Testis (tissue), 3 donors: ENCODE data around the gene LRP1B. TPM values are rescaled to one million over a fixed set of nuclear protein-coding genes. Genes with fewer than 3 reads are reported as not detected.

Source experiments
- DNase-seq: peaks from one replicate; pipeline ENCODE4 v3.0.0-alpha.2; 2019
- H3K27ac ChIP-seq, 2 donors: fragments of 200-600 bp; sonication (generic); one replicate each; pipeline ENCODE4 v1.5.1; 2019
- H3K27me3 ChIP-seq: fragments of 200-600 bp; sonication (generic); one replicate; pipeline ENCODE4 v1.5.1; 2019
- H3K36me3 ChIP-seq: fragments of 200-600 bp; sonication (generic); one replicate; pipeline ENCODE4 v1.5.1; 2017; ENCODE audit warnings: low read depth; ENCODE audit errors: missing control alignments
- H3K4me1 ChIP-seq: fragments of 200-600 bp; sonication (generic); one replicate; pipeline ENCODE4 v1.5.1; 2019
- H3K4me3 ChIP-seq, 2 donors: fragments of 200-600 bp; sonication (generic); one replicate each; pipeline ENCODE4 v1.5.1; 2017 to 2019
- H3K9me3 ChIP-seq: fragments of 200-600 bp; sonication (generic); one replicate; pipeline ENCODE4 v1.5.1; 2017
- CTCF ChIP-seq, 3 experiments: fragments of 450-650 bp in 2 of 3; fragments of 200-600 bp in 1 of 3; sonication (generic) in 1 of 3; IDR thresholded peaks; one replicate each; pipeline ENCODE4 v1.5.1; 2016 to 2019; ENCODE audit warnings: antibody characterized with exemption in 3 of 3, mild to moderate bottlenecking in 2 of 3, moderate library complexity in 1 of 3
- POLR2A ChIP-seq: fragments of 450-650 bp; IDR thresholded peaks from one replicate; pipeline ENCODE4 v1.6.1; 2017; ENCODE audit warnings: antibody characterized with exemption, mild to moderate bottlenecking, moderate library complexity
- WGBS, 2 donors: methylation state at CpG; one replicate each; pipeline ENCODE4 v1.1.5; 2018; 5-methylcytosine and 5-hydroxymethylcytosine counted together
- intact Hi-C: fragments of 100-400 bp; cut with DNase I; formaldehyde crosslinking; loops from one replicate; pipeline ENCODE4 v1.15.1; 2023; ENCODE audit warnings: low total_unique reads
- polyA plus RNA-seq: library from polyadenylated mRNA; stranded (reverse); fragments of 350-450 nt; fragmentation: Illumina TruSeq; extraction: RNeasy Lipid Tissue Mini Kit (QIAGEN cat#74804); gene quantifications from one replicate; pipeline ENCODE4 v1.2.3, GENCODE V29; 2014; ENCODE audit warnings: low read depth, low replicate concordance; ENCODE audit not compliant: insufficient read depth
- total RNA-seq, 2 donors: library from RNA; depleted of rRNA; stranded (reverse); fragments of >200 nt; gene quantifications; one replicate each; pipeline ENCODE4 v1.2.3, GENCODE V29; 2016

Gene LRP1B
- total and polyA plus RNA-seq, 3 donors from 2014 or later, result 0.79 to 1.9 (median 0.84) TPM

DNA sequence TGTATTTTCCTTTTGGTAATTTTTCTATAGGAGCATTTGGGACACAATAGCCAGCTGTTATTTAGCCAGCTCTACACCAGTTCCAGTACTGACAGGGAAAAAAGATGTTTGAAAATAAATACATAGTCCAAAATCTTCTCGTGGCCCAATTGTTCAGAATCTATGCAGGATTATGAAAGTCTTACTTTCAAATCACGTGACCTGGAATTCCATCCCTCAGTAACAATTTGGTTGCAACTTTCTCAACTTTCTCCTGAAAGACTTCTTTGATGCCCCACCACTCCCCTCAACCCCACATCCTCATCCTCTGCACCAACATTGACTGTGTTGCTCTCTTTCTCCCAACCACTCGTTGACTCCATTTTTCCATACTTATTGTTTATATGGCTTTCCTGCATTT, 539.0 kb downstream of the LRP1B start:
- Histone ChIP-seq H3K4me3 (no peak overlapping the region), H3K27ac (no peak overlapping the region), H3K27me3 (no peaks in the 10 kb centered on the region), H3K36me3 (no peaks in the 10 kb centered on the region), H3K9me3 (no peaks in the 10 kb centered on the region), H3K4me1 (no peaks in the 10 kb centered on the region)
- intact Hi-C loops, result no loop called here
- no peak for DNase-seq
- 61 to 98% methylated on average over 3 of the region's 3 CpGs for WGBS, 2 donors
- TF ChIP-seq CTCF (IDR thresholded peaks at IDR 0.05) (no peak), POLR2A (no peak)

GRCh38 chr2:141590620-141591019, 540.2 kb downstream of the LRP1B start:
- intact Hi-C loops, result no loop called here
- 75 to 83% methylated on average over 5 of the region's 5 CpGs for WGBS, 2 donors
- no peak for DNase-seq
- H3K36me3 ChIP-seq, result no peaks in the 10 kb centered on the region
- H3K27ac ChIP-seq, result no peak overlapping the region
- H3K4me1 ChIP-seq, result no peaks in the 10 kb centered on the region
- no peak overlapping the region for H3K4me3 ChIP-seq
- no peaks in the 10 kb centered on the region for H3K27me3 ChIP-seq
- no peaks in the 10 kb centered on the region for H3K9me3 ChIP-seq
- TF ChIP-seq POLR2A, result no peak
- TF ChIP-seq CTCF (IDR thresholded peaks at IDR 0.05), result no peak

DNA sequence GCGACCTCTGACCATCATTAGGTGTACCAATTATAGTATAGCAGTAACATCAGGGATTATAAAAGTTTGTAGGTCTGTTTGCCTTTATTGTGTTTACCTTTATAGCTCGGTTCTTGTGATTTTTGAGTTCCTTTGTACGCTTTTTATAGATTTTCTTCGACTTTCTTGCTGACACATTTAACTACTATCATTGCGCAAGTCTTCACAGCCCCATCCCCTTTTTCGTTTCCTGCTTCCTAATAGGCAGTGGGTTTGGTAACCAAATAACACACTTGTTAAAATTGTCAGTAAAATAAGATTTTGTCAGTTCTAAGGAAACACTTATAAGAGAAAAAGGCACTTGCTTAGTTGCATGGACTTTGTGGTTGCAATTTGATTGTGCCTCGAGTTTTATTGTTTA, 541.5 kb downstream of the LRP1B start:
- Histone ChIP-seq H3K4me3 (no peak overlapping the region), H3K27ac (no peak overlapping the region), H3K9me3 (no peaks in the 10 kb centered on the region), H3K4me1 (no peaks in the 10 kb centered on the region), H3K36me3 (no peaks in the 10 kb centered on the region), H3K27me3 (no peaks in the 10 kb centered on the region)
- no peak for DNase-seq
- 80 to 90% methylated on average over 7 of the region's 7 CpGs for WGBS, 2 donors
- intact Hi-C loops, result no loop called here
- no peak for TF ChIP-seq POLR2A
- no peak for TF ChIP-seq CTCF (IDR thresholded peaks at IDR 0.05)

DNA sequence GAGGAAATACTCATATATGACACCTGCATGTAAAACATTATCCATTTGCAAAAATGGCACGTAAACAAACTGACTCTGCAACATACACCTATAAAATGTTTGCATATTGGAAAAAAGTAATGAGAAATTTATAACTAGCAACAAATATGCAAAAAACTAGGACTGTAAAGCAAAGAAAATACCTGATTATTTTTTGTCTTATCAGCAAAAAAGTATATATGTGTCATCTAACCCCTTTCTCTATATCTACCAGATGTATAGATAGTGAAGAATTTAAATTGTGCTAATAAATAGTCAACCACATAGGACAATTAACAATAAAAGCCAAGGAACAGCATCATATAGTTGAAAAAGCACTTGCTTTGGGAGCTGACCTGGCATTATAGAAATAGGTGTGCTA, 543.8 kb downstream of the LRP1B start:
- no peaks in the 10 kb centered on the region for H3K27me3 ChIP-seq
- WGBS, 2 donors, result 87 to 89% methylated on average over 1 of the region's 1 CpG
- TF ChIP-seq POLR2A, result no peak
- TF ChIP-seq CTCF (IDR thresholded peaks at IDR 0.05), result no peak
- no peak overlapping the region for H3K4me3 ChIP-seq
- H3K4me1 ChIP-seq, result no peaks in the 10 kb centered on the region
- no peak overlapping the region for H3K27ac ChIP-seq
- no peak for DNase-seq
- H3K9me3 ChIP-seq, result no peaks in the 10 kb centered on the region
- H3K36me3 ChIP-seq, result no peaks in the 10 kb centered on the region
- intact Hi-C loops, result no loop called here

DNA sequence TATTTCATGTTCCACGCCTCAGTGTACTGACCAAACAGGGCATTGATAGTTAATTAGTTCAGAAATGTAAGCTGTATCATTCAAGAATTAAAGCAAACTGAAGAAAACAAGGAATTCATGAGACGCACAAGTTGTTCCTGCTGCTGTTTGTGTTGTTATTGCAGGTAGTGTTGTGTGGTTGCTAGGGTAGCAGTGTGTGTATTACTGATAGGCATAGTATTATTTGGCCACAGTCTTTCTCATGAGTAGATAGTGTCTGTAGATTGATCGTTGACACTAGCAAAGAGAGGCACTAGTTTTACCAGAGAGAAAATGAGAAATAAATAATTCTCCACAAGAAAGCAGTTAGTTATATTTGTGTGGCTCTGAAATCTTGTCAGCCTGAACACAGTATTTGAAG, 548.6 kb downstream of the LRP1B start:
- Histone ChIP-seq H3K27ac (no peak overlapping the region), H3K36me3 (no peaks in the 10 kb centered on the region), H3K4me1 (no peaks in the 10 kb centered on the region), H3K27me3 (no peaks in the 10 kb centered on the region), H3K4me3 (no peak overlapping the region), H3K9me3 (no peaks in the 10 kb centered on the region)
- DNase-seq, result no peak
- no peak for TF ChIP-seq POLR2A
- no peak for TF ChIP-seq CTCF (IDR thresholded peaks at IDR 0.05)
- intact Hi-C loops, result no loop called here
- 75 to 79% methylated on average over 3 of the region's 3 CpGs for WGBS, 2 donors
